Stimulated activated CD8-positive, alpha-beta memory T cell treated with anti-CD3 and anti-CD28 coated beads, Interleukin-4, amount 100 ng/mL, for 24 hours (primary cell): Measurements from ENCODE around the gene B3GAT2.
A peak's percentile ranks its signal among the peaks of the same experiment; 100 is the strongest.
"Not testable (repeated sequence)": the region's sequence is repeated elsewhere in the genome, so short reads cannot be mapped to it uniquely, and the experiment has no call there.

Source experiments
- DNase-seq: peaks from one replicate; pipeline ENCODE4 v3.0.0-alpha.2; 2020; ENCODE audit warnings: low read depth

The B3GAT2 gene

DNA sequence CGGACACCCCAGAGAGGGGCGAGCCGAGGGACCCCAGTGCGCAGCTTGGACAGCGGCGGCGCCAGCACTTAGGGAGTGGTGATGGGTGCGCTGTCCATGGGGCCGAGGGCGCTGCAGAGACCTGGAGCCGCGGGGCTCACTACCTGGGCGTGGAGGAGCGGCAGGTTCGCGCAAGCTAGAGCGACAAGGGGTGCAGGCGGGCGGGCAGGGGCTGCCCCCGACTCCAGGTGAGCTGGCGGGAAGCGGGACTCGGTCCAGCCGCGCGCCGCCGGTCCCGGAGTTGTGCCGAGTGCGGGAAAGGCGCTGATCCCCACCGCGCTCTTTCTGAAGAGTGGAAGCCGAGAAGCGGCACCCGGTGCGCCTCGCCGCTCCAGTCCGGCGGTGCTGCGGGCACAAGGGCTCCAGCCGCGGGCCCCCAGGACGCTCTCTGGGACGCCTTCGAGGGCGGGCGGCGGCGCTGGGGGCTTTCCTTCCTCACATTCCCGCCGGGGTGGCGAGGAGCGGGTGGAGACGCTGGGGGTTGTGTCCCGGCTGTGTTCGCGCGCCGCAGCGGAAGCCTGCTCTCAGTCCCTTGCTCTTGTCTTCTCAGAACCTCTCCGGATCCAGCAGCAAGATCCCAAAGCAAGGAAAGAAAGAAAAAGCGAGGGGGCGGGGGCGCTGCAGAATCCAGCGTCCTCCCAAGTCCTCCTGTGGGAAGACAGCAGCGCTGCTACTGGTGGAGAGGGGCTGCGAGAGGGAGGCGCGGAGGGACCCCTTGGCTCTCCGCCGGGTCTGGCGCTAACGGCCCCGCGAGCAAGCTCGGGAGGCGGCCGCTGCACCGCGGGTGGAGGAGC lies at the start of gene B3GAT2:
TSS of gene B3GAT2 (minus strand) at position 610 of the 833 bp plus-strand sequence. CDS start 631 bp downstream, outside the sequence.
- no peak for DNase-seq

GRCh38 chr6:70998148-70998547 lies 41.3 kb upstream of the B3GAT2 start:
- DNase-seq, result no peak

- DNase-seq, result no peak
Observed at GRCh38 chr6:70997379-70997778, 40.5 kb upstream of the B3GAT2 start.

DNA sequence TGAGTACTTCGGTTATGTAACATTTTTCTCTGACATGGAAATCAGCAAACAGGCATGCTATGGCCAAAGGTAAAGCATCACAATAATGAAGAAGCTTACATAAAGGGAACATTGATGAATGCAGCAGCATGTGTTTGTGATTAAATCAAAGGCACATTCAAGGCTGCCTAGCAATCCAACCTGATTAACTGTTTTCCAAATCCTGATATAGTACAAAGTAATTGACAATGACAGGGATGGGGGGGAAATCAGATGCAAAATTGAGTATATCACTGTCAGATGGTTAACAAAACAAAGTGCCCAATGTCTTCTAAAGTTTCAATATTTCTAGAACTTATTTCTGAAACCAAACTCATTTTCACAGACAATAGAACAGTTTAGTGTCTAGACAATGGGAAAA lies 39.2 kb upstream of the B3GAT2 start:
- no peak for DNase-seq

GRCh38 chr6:70995411-70995810 lies 38.6 kb upstream of the B3GAT2 start:
- DNase-seq, result no peak

DNA sequence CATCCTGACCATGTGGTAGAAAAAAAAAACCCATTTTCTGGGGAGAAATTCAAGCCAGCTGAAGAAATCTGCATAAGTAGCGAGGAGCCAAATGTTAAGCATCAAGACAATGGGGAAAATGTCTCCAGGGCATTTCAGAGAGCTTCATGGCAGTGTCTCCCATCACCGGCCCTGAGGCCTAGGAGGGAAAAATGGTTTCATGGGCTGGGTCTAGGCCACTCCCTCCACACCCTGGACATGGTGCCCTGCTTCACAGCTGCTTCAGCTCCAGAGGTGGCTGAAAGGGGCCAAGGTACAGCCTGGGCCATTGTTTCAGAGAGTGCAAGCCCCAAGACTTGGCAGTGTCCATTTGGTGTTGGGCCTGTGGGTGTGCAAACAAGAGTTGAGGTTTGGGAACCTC lies 34.4 kb upstream of the B3GAT2 start:
- DNase-seq, result no peak

GRCh38 chr6:70985156-70985555 lies 28.3 kb upstream of the B3GAT2 start:
- DNase-seq, result no peak

DNA sequence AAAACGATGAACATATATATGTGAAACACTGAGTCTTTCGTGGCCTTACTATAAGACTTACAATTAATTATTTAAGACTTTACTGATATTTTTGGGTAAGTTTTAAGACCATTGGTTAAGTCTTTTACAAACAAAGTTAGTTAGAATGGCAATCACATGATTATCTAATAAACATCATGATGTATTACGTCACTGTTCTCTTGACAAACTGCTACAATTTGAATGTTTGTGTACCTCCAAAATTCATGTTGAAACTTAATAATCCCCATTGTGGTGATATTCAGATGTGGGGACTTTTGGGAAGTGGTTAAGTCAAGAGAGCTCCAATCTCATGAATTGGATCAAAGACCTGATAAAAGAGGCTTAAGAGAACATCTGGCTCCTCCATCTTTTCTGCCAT lies 25.9 kb upstream of the B3GAT2 start:
- no peak for DNase-seq

DNA sequence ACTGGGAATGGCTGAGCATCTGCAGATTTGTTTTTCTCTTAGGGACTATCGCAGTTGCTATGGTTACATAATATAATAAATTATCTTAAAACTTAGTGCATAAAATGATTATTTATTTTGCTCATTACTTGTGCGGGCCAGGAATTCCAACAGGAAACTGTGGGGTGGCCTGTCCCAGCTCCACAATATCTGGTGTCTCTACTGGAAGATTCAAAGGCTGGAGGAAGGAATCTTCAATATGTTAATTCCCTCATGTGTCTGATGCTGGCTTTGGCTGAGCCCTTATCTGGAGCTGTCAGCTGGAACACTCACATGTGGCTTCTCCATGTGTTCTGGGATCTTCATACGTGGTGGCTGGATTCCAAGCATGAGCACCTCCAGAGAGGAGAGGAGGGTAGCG lies 23.9 kb upstream of the B3GAT2 start:
- DNase-seq, result no peak

DNA sequence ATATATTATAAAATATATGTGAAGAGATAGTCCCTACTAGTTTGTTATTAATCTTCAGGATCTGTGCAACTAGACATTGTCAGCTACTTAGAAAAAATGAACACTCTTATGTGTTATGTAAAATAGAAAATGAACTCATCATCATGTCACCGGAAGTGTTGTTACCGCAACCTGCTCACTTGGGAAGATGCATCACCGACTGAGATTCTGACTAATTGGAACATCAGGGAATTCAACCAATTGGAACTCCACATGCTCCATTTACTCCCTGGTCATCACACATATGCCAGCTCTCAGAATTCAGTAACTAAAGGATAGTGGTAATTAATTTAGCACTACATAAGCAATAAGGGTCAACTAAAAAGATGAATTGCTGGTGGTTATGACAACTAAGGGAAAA lies 16.7 kb upstream of the B3GAT2 start:
- no peak for DNase-seq

- no peak for DNase-seq
Observed at GRCh38 chr6:70967049-70967448, 10.2 kb upstream of the B3GAT2 start.

DNA sequence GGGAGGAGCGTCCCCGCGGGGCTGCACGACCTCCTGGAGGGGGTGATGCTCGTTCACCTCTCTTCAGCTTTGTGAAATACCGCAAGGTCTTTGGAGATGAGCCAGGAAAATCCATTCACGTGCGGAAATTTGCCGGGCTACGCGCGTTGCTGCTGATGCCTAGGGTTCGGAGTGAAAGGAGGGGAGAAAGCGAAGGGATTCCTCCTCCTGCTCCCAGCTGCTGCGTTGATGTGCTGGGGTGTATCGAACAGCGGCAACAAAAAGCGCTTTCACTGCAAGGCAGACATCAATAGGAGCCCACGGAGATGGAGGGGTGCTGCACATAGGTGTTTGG lies 391 bp upstream of the B3GAT2 start:
- no peak for DNase-seq

DNA sequence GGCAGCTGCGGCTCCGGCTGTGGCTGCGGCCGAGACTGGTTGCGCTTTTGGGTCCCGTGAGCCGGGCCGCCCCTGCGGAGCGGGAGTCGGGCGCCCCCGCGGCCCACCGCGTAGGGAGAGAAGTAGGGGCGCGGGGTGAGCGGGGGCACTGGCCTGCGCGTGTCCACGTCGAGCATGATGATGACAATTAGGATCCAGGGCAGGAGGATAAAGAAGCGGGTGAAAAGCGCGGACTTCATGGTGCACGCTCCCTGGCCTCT lies 739 bp downstream of the B3GAT2 start:
- no peak for DNase-seq

- peak; percentile 83 for DNase-seq
Observed at GRCh38 chr6:70955441-70956190, 1.2 kb downstream of the B3GAT2 start.

- DNase-seq, result no peak
Observed at GRCh38 chr6:70954750-70955149, 2.1 kb downstream of the B3GAT2 start.

DNA sequence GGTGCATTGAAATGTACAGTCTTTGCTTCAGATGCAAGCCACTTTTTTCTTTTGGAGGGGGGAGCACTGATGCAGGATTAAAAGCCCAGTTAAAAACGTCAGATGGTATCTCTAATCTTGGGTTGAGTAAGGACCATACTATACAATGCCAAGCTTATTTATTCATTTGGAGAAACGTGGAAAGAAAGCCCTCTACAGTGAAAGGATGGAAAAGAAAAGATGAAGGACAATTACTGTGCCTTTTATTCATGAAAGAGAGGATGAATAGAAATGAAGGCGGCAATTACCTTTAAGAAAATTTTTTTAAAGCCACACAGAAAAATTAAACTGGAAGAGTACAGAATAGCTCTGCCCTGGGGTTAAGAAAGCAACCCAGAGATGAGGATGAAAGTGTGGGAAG lies 2.7 kb downstream of the B3GAT2 start:
- DNase-seq, result no peak

GRCh38 chr6:70952608-70953165 lies 4.2 kb downstream of the B3GAT2 start:
- no peak for DNase-seq

GRCh38 chr6:70944321-70944720 lies 12.5 kb downstream of the B3GAT2 start:
- DNase-seq, result not testable (repeated sequence)

DNA sequence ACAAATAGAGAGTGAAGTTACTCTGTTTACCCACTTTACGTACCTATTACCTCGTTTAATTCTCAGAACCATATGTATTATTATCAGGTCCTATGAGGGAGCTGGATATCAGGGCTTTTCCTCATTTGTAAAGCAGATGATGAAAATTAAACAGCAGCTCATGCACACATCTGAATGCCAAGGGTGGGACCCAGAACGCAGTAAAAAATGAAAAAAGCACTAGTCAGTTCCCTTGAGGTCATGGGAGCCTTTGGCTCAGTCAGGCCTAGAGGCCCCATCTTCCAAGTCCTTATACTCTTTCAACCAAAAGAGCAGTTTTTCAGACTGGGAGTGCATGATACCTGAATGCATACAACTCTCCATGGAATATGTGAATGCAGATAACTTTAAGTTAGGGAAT lies 23.0 kb downstream of the B3GAT2 start:
- no peak for DNase-seq

- no peak for DNase-seq
Observed at GRCh38 chr6:70905742-70906141, 51.1 kb downstream of the B3GAT2 start.

GRCh38 chr6:70903665-70904452 lies 53.0 kb downstream of the B3GAT2 start:
- DNase-seq, result no peak

DNA sequence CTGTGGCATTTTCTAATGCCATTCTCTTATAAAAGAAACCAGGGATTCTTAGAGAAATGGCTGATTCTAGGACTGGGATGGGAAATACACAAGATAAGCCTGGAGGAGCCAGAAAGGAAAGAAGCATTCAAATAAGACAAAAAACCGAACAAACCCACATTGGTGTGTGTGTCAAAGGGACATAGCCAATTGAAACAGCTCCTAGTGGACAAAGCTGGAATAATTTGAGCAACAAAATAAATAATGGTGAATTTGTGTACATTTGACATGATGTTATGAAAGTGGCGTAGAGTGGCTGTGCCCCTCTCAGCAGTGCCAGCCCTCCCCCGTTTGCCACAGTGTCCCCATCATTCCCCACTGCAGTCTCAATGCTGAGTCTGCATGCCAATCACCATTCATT lies 55.5 kb downstream of the B3GAT2 start:
- no peak for DNase-seq

DNA sequence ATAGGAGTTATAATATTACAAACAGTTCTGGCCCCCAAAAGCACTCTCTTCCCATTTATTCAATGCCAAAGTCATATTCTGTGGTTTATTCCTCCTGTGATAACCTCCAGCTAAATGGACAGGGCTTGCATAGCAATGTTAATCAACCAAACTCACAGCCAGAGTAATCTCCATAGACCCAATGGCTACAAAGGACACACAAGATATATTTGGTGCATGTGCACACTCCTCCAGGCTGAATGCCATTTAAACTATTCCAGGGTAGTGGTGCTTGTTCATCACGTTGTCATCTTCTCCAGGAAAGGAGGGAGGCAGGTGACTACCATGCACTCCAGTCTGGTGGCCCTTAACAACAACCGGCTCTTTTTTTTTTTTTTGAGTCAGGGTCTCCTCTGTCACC lies 56.8 kb downstream of the B3GAT2 start:
- no peak for DNase-seq
